Gastrocnemius medialis (tissue), 4 donors: ENCODE data around the gene LAMTOR5. TPM values are rescaled to one million over a fixed set of nuclear protein-coding genes. Genes with fewer than 3 reads are reported as not detected.
A peak's percentile ranks its signal among the peaks of the same experiment; 100 is the strongest.

Experiments used
- ATAC-seq, 2 donors: fragments of 150-250 bp; one replicate each; pipeline ENCODE4 v1.9.1; 2016
- DNase-seq, 2 donors: peaks; one replicate each; pipeline ENCODE4 v3.0.0-alpha.2; 2019
- H3K27ac ChIP-seq, 4 donors: fragments of 200-600 bp; sonication (generic); 1 replicate in 1 of 4; 2 replicates in 3 of 4; pipeline ENCODE4 v1.5.1; 2016 to 2018; ENCODE audit warnings: mild to moderate bottlenecking in 2 of 4, moderate library complexity in 1 of 4
- H3K27me3 ChIP-seq, 3 donors: fragments of 200-600 bp; sonication (generic) in 2 of 3; 1 replicate in 1 of 3; 2 replicates in 2 of 3; pipeline versions ENCODE4 v1.5.1 to v1.6.0; 2016 to 2019; ENCODE audit warnings: mild to moderate bottlenecking in 1 of 3, moderate library complexity in 1 of 3
- H3K36me3 ChIP-seq, 2 donors: fragments of 200-600 bp; sonication (generic) in 1 of 2; one replicate each; pipeline ENCODE4 v1.5.1; 2017 to 2018
- H3K4me1 ChIP-seq, 2 donors: fragments of 200-600 bp; sonication (generic) in 1 of 2; one replicate each; pipeline ENCODE4 v1.5.1; 2016 to 2017; ENCODE audit warnings: mild to moderate bottlenecking in 2 of 2
- H3K4me3 ChIP-seq, 4 donors: fragments of 200-600 bp; sonication (generic) in 3 of 4; 1 replicate in 1 of 4; 2 replicates in 3 of 4; pipeline ENCODE4 v1.5.1; 2016 to 2019; ENCODE audit warnings: mild to moderate bottlenecking in 2 of 4
- H3K9me3 ChIP-seq, 3 donors: fragments of 200-600 bp; sonication (generic) in 2 of 3; 1 replicate in 1 of 3; 2 replicates in 2 of 3; pipeline ENCODE4 v1.5.1; 2016 to 2019
- CTCF ChIP-seq, 5 experiments: fragments of 450-650 bp in 3 of 5; fragments of 200-600 bp in 2 of 5; sonication (generic) in 2 of 5; IDR thresholded peaks in 4 of 5; conservative IDR thresholded peaks in 1 of 5; 1 replicate in 4 of 5; 2 replicates in 1 of 5; pipeline ENCODE4 v1.5.1; 2016 to 2019; ENCODE audit warnings: antibody characterized with exemption in 5 of 5, mild to moderate bottlenecking in 3 of 5, moderate library complexity in 3 of 5
- POLR2A ChIP-seq, 2 donors: fragments of 450-650 bp; IDR thresholded peaks; one replicate each; pipeline ENCODE4 v1.6.1; 2017; ENCODE audit warnings: antibody characterized with exemption in 2 of 2, mild to moderate bottlenecking in 2 of 2, moderate library complexity in 2 of 2
- in situ Hi-C, 4 donors: fragments of 200-750 bp; cut with MboI; loops; one replicate each; pipeline versions ENCODE4 v1.15.0 to v1.8.0; 2017; ENCODE audit warnings: low sequenced_read_pairs in 4 of 4
- intact Hi-C: fragments of 100-400 bp; cut with DNase I; formaldehyde crosslinking; loops from one replicate; pipeline ENCODE4 v1.15.1; 2023; ENCODE audit warnings: low total_unique reads
- total RNA-seq, 4 donors: library from RNA; depleted of rRNA; stranded (reverse); fragments of >200 nt; gene quantifications; one replicate each; pipeline versions ENCODE4 v1.1.0 to v1.2.3, GENCODE V29; 2016

The LAMTOR5 gene
- total RNA-seq, 4 donors from 2014 or later = 116 to 203 (median 153) TPM

- TF ChIP-seq POLR2A (IDR thresholded peaks at IDR 0.05) = no peak
- TF ChIP-seq CTCF (IDR thresholded peaks at IDR 0.05 in 4 of 5, conservative IDR thresholded peaks at IDR 0.05 in 1 of 5) = no peak
- in situ Hi-C loops (no loop called here), intact Hi-C loops (no loop called here)
- Histone ChIP-seq H3K4me1 (no peaks in the 10 kb centered on the region), H3K36me3 (peaks cover 0 to 28% of the 10 kb centered on the region in 2 donors), H3K4me3 (no peak overlapping the region), H3K27me3 (no peaks in the 10 kb centered on the region), H3K27ac (peak overlapping the region in 3 of 4 donors; percentile 10 to 42 (median 19)), H3K9me3 (no peaks in the 10 kb centered on the region)
- DNase-seq = no peak
- no peak for ATAC-seq
Observed at GRCh38 chr1:110383251-110383990, 24.1 kb downstream of the LAMTOR5 start.

GRCh38 chr1:110380672-110381283 lies 26.7 kb downstream of the LAMTOR5 start:
- Histone ChIP-seq H3K36me3 (peaks cover 0 to 47% of the 10 kb centered on the region in 2 donors), H3K4me1 (no peaks in the 10 kb centered on the region), H3K4me3 (no peak overlapping the region), H3K27me3 (no peaks in the 10 kb centered on the region), H3K9me3 (no peaks in the 10 kb centered on the region), H3K27ac (peak overlapping the region; percentile 14 to 42 (median 33))
- intact Hi-C loops = no loop called here
- DNase-seq (no peak), ATAC-seq (peak in 1 of 2 donors; percentile 49)
- in situ Hi-C loops = no loop called here
- TF ChIP-seq CTCF (IDR thresholded peaks at IDR 0.05 in 4 of 5, conservative IDR thresholded peaks at IDR 0.05 in 1 of 5) (no peak), POLR2A (IDR thresholded peaks at IDR 0.05) (no peak)

GRCh38 chr1:110375490-110375889 lies 32.0 kb downstream of the LAMTOR5 start:
- no peak for ATAC-seq
- in situ Hi-C loops (no loop called here), intact Hi-C loops (no loop called here)
- no peaks in the 10 kb centered on the region for H3K9me3 ChIP-seq
- H3K27me3 ChIP-seq = no peaks in the 10 kb centered on the region
- TF ChIP-seq POLR2A (IDR thresholded peaks at IDR 0.05) = no peak
- no peak for TF ChIP-seq CTCF (IDR thresholded peaks at IDR 0.05 in 4 of 5, conservative IDR thresholded peaks at IDR 0.05 in 1 of 5)
- H3K36me3 ChIP-seq = peaks cover 0 to 64% of the 10 kb centered on the region in 2 donors
- no peak overlapping the region for H3K27ac ChIP-seq
- H3K4me3 ChIP-seq = no peak overlapping the region
- no peak for DNase-seq
- peaks cover 8 to 14% of the 10 kb centered on the region in 2 donors for H3K4me1 ChIP-seq

GRCh38 chr1:110370827-110371226 lies 36.7 kb downstream of the LAMTOR5 start:
- in situ Hi-C loops (no loop called here), intact Hi-C loops (no loop called here)
- no peaks in the 10 kb centered on the region for H3K27me3 ChIP-seq
- H3K4me3 ChIP-seq = no peak overlapping the region
- H3K4me1 ChIP-seq = peaks cover 10 to 16% of the 10 kb centered on the region in 2 donors
- DNase-seq = peak in 1 of 2 donors; percentile 8
- peak; percentile 100 for ATAC-seq
- H3K36me3 ChIP-seq = peaks cover 0 to 25% of the 10 kb centered on the region in 2 donors
- no peaks in the 10 kb centered on the region for H3K9me3 ChIP-seq
- peak overlapping the region; percentile 32 to 58 (median 54) for H3K27ac ChIP-seq
- TF ChIP-seq CTCF (IDR thresholded peaks at IDR 0.05 in 4 of 5, conservative IDR thresholded peaks at IDR 0.05 in 1 of 5) (no peak), POLR2A (IDR thresholded peaks at IDR 0.05) (no peak)
